HUES6 (cell line): ENCODE results near the gene C1orf185.
"Not testable (repeated sequence)": the region's sequence is repeated elsewhere in the genome, so short reads cannot be mapped to it uniquely, and the experiment has no call there.

Experiments
- H3K27ac ChIP-seq: 2 replicates; pipeline ENCODE4 v1.7.0; 2013; ENCODE audit warnings: low read depth, mild to moderate bottlenecking, low read length, inconsistent platforms
- H3K27me3 ChIP-seq: 2 replicates; pipeline ENCODE4 v1.6.1; 2013; ENCODE audit warnings: low read length; ENCODE audit not compliant: control insufficient read depth, insufficient read depth
- H3K36me3 ChIP-seq: 2 replicates; pipeline ENCODE4 v1.6.1; 2013; ENCODE audit warnings: low read length; ENCODE audit not compliant: control insufficient read depth, insufficient read depth
- H3K4me1 ChIP-seq: 2 replicates; pipeline ENCODE4 v1.6.1; 2013; ENCODE audit warnings: low read length; ENCODE audit not compliant: control insufficient read depth, insufficient read depth
- H3K4me3 ChIP-seq: 2 replicates; pipeline ENCODE4 v1.5.1; 2013; ENCODE audit warnings: low read depth, low read length
- H3K9ac ChIP-seq: one replicate; pipeline ENCODE4 v1.6.1; 2013; ENCODE audit warnings: mild to moderate bottlenecking, low read length
- H3K9me3 ChIP-seq: 2 replicates; pipeline ENCODE4 v1.6.1; 2013; ENCODE audit warnings: low read depth, low read length; ENCODE audit not compliant: control insufficient read depth, insufficient read depth

Gene C1orf185

GRCh38 chr1:51170342-51170741 lies 68.3 kb downstream of the C1orf185 start:
- no peaks in the 10 kb centered on the region for H3K27me3 ChIP-seq

GRCh38 chr1:51172811-51173210 lies 70.8 kb downstream of the C1orf185 start:
- H3K4me1 ChIP-seq = no peaks in the 10 kb centered on the region
- H3K36me3 ChIP-seq = no peaks in the 10 kb centered on the region
- H3K27me3 ChIP-seq = no peaks in the 10 kb centered on the region
- no peaks in the 10 kb centered on the region for H3K9me3 ChIP-seq
- no peak overlapping the region for H3K4me3 ChIP-seq
- H3K27ac ChIP-seq = no peak overlapping the region
- H3K9ac ChIP-seq = no peak overlapping the region

More at GRCh38 chr1:51170342-51170741, 68.3 kb downstream of the C1orf185 start:
- no peaks in the 10 kb centered on the region for H3K36me3 ChIP-seq
- no peak overlapping the region for H3K9ac ChIP-seq
- H3K4me3 ChIP-seq = no peak overlapping the region
- H3K9me3 ChIP-seq = no peaks in the 10 kb centered on the region
- H3K4me1 ChIP-seq = no peaks in the 10 kb centered on the region
- H3K27ac ChIP-seq = no peak overlapping the region

GRCh38 chr1:51175278-51175677 lies 73.2 kb downstream of the C1orf185 start:
- Histone ChIP-seq H3K9ac (no peak overlapping the region), H3K4me1 (no peaks in the 10 kb centered on the region), H3K36me3 (no peaks in the 10 kb centered on the region), H3K27ac (no peak overlapping the region), H3K9me3 (no peaks in the 10 kb centered on the region), H3K4me3 (no peak overlapping the region), H3K27me3 (no peaks in the 10 kb centered on the region)

GRCh38 chr1:51177988-51178387 lies 76.0 kb downstream of the C1orf185 start:
- H3K4me1 ChIP-seq, H3K9me3 ChIP-seq, H3K9ac ChIP-seq, H3K27me3 ChIP-seq, H3K36me3 ChIP-seq, H3K4me3 ChIP-seq, H3K27ac ChIP-seq: not testable (repeated sequence)

GRCh38 chr1:51188230-51188629 lies 86.2 kb downstream of the C1orf185 start:
- Histone ChIP-seq H3K27ac (no peak overlapping the region), H3K36me3 (no peaks in the 10 kb centered on the region), H3K4me1 (no peaks in the 10 kb centered on the region), H3K27me3 (no peaks in the 10 kb centered on the region), H3K4me3 (no peak overlapping the region), H3K9me3 (no peaks in the 10 kb centered on the region), H3K9ac (no peak overlapping the region)

- no peak overlapping the region for H3K9ac ChIP-seq
- H3K27me3 ChIP-seq = no peaks in the 10 kb centered on the region
- no peak overlapping the region for H3K4me3 ChIP-seq
- H3K9me3 ChIP-seq = no peaks in the 10 kb centered on the region
- no peaks in the 10 kb centered on the region for H3K4me1 ChIP-seq
- H3K36me3 ChIP-seq = no peaks in the 10 kb centered on the region
- no peak overlapping the region for H3K27ac ChIP-seq
Measured at GRCh38 chr1:51189421-51190073, 87.5 kb downstream of the C1orf185 start.

GRCh38 chr1:51190961-51191360 lies 88.9 kb downstream of the C1orf185 start:
- no peak overlapping the region for H3K9ac ChIP-seq
- H3K27ac ChIP-seq = no peak overlapping the region
- no peak overlapping the region for H3K4me3 ChIP-seq
- no peaks in the 10 kb centered on the region for H3K36me3 ChIP-seq
- no peaks in the 10 kb centered on the region for H3K4me1 ChIP-seq
- no peaks in the 10 kb centered on the region for H3K9me3 ChIP-seq
- no peaks in the 10 kb centered on the region for H3K27me3 ChIP-seq

- Histone ChIP-seq H3K27me3 (no peaks in the 10 kb centered on the region), H3K27ac (no peak overlapping the region), H3K4me3 (no peak overlapping the region), H3K9ac (no peak overlapping the region), H3K9me3 (no peaks in the 10 kb centered on the region), H3K4me1 (no peaks in the 10 kb centered on the region), H3K36me3 (no peaks in the 10 kb centered on the region)
Measured at GRCh38 chr1:51192213-51192843, 90.3 kb downstream of the C1orf185 start.

DNA sequence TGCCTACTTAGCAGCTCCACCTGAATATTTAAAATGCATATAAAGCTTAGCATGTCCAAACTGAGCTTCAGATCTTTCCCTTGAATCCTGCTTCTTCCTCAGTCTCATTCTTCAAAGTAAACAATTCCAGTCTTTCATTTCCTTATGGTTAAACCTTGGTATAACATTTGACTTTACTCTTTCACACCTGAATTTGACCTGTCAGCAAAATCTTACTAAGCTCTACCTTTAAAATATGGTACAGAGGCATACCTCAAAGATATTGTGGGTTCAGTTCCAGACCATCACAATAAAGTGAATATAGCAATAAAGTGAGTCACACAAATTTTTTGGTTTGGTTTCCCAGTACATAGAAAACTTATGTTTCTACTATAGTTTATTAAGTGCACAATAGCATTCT lies 91.5 kb downstream of the C1orf185 start:
- no peak overlapping the region for H3K4me3 ChIP-seq
- H3K9ac ChIP-seq = no peak overlapping the region
- H3K9me3 ChIP-seq = no peaks in the 10 kb centered on the region
- H3K27me3 ChIP-seq = no peaks in the 10 kb centered on the region
- no peak overlapping the region for H3K27ac ChIP-seq
- no peaks in the 10 kb centered on the region for H3K36me3 ChIP-seq
- no peaks in the 10 kb centered on the region for H3K4me1 ChIP-seq
